ENCODE measurements around the gene SLC6A7. TPM values are rescaled to one million over a fixed set of nuclear protein-coding genes. Genes with fewer than 3 reads are reported as not detected.
"Not testable (repeated sequence)": the region's sequence is repeated elsewhere in the genome, so short reads cannot be mapped to it uniquely, and the experiment has no call there.

Gene SLC6A7
- total RNA-seq, 2 experiments from 2014 or later = not detected

GRCh38 chr5:150241298-150242160 lies 51.7 kb downstream of the SLC6A7 start:
- no peak for ATAC-seq
- POLR2A ChIA-PET = no interaction called here
- no peaks in the 10 kb centered on the region for H3K36me3 Mint-ChIP-seq (ENCODE audit: low read depth)

GRCh38 chr5:150242251-150242894 lies 52.5 kb downstream of the SLC6A7 start:
- Mint-ChIP-seq H3K4me1 (ENCODE audit: low read depth) (no peaks in the 10 kb centered on the region), H3K27me3 (ENCODE audit: low read depth) (no peaks in the 10 kb centered on the region), H3K9me3 (ENCODE audit: insufficient read depth) (no peaks in the 10 kb centered on the region), H3K4me3 (no peak overlapping the region), H3K27ac (no peak overlapping the region), H3K36me3 (ENCODE audit: low read depth) (no peaks in the 10 kb centered on the region)
- DNase-seq = no peak
- CTCF ChIA-PET = no interaction called here
- POLR2A ChIA-PET = no interaction called here
- no peak for ATAC-seq

More at GRCh38 chr5:150241298-150242160, 51.7 kb downstream of the SLC6A7 start:
- no peak for DNase-seq
- Mint-ChIP-seq H3K27ac (no peak overlapping the region), H3K27me3 (ENCODE audit: low read depth) (no peaks in the 10 kb centered on the region), H3K9me3 (ENCODE audit: insufficient read depth) (no peaks in the 10 kb centered on the region), H3K4me3 (no peak overlapping the region), H3K4me1 (ENCODE audit: low read depth) (no peaks in the 10 kb centered on the region)
- CTCF ChIA-PET = no interaction called here

- ATAC-seq = no peak
- Mint-ChIP-seq H3K27ac (no peak overlapping the region), H3K9me3 (ENCODE audit: insufficient read depth) (no peaks in the 10 kb centered on the region), H3K36me3 (ENCODE audit: low read depth) (no peaks in the 10 kb centered on the region), H3K27me3 (ENCODE audit: low read depth) (no peaks in the 10 kb centered on the region), H3K4me1 (ENCODE audit: low read depth) (no peaks in the 10 kb centered on the region), H3K4me3 (no peak overlapping the region)
- ChIA-PET POLR2A (no interaction called here), CTCF (no interaction called here)
- DNase-seq = no peak
Observed at GRCh38 chr5:150243590-150243989, 53.7 kb downstream of the SLC6A7 start.

- Mint-ChIP-seq H3K9me3 (ENCODE audit: insufficient read depth) (no peaks in the 10 kb centered on the region), H3K4me3 (no peak overlapping the region), H3K36me3 (ENCODE audit: low read depth) (no peaks in the 10 kb centered on the region), H3K27ac (no peak overlapping the region), H3K27me3 (ENCODE audit: low read depth) (no peaks in the 10 kb centered on the region), H3K4me1 (ENCODE audit: low read depth) (no peaks in the 10 kb centered on the region)
- POLR2A ChIA-PET = no interaction called here
- CTCF ChIA-PET = no interaction called here
- DNase-seq = no peak
- no peak for ATAC-seq
Observed at GRCh38 chr5:150244209-150244608, 54.3 kb downstream of the SLC6A7 start.

DNA sequence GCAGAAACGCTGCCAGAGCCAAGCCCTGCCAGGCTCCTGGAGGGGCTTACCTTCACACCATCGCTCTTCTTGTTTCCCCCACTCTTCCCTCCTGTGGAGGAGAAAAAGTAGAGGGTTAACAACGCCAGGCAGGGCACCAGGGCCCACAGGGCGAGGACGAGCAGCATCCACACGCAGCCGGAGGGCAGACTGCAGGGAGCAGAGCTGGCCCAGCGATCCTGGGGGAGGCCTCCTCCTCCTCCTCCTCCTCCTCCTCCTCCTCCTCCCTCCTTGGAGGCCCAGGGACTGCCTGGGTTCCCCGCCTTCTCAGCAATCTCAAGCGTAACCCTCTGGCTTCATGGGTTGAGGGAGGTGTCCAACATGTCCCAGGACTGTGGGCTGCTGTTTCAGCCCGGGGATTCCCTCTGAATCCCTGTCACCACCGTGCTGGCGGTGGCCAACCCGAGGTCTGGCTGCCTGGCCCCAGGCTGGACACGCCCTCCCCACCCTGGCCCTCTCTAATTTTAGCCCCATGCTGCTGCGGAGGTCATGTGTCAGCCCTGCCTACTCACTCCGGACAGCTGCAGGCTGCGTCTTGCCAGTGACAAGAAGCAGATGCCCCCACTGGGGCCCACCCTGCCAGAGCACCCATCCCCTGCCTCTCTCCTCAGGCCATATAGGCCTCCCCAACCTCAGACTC lies 55.4 kb downstream of the SLC6A7 start:
- no peaks in the 10 kb centered on the region for H3K9me3 Mint-ChIP-seq (ENCODE audit: insufficient read depth)
- no peaks in the 10 kb centered on the region for H3K27me3 Mint-ChIP-seq (ENCODE audit: low read depth)
- POLR2A ChIA-PET = no interaction called here
- H3K4me1 Mint-ChIP-seq (ENCODE audit: low read depth) = no peaks in the 10 kb centered on the region
- H3K27ac Mint-ChIP-seq = no peak overlapping the region
- ATAC-seq (no peak), DNase-seq (no peak)
- H3K4me3 Mint-ChIP-seq = no peak overlapping the region
- no peaks in the 10 kb centered on the region for H3K36me3 Mint-ChIP-seq (ENCODE audit: low read depth)
- CTCF ChIA-PET = no interaction called here

- Mint-ChIP-seq H3K9me3 (ENCODE audit: insufficient read depth) (no peaks in the 10 kb centered on the region), H3K4me1 (ENCODE audit: low read depth) (no peaks in the 10 kb centered on the region), H3K27ac (no peak overlapping the region), H3K27me3 (ENCODE audit: low read depth) (no peaks in the 10 kb centered on the region), H3K4me3 (no peak overlapping the region), H3K36me3 (ENCODE audit: low read depth) (no peaks in the 10 kb centered on the region)
- CTCF ChIA-PET = no interaction called here
- DNase-seq = no peak
- POLR2A ChIA-PET = no interaction called here
- no peak for ATAC-seq
Observed at GRCh38 chr5:150245808-150246207, 55.9 kb downstream of the SLC6A7 start.

DNA sequence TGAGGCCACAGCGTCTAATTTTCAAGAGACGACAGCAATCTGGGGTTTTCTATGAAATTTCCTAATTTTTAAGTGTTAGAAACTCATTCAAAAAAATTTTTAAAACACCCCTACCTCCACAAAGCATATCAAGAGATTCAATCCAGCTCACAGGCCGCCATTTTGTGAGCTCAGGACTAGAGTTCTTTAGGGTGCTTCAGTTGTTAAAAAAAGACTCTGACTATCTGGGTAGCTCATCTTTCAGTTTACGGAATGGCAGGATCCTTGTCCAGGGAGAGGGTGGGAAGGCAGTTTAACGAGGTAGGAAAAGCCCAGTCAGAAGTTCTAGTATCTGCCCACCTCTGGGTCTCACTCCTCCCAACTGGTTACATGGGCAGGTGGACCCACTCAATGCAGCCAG lies 56.6 kb downstream of the SLC6A7 start:
- DNase-seq = no peak
- Mint-ChIP-seq H3K27me3 (ENCODE audit: low read depth) (no peaks in the 10 kb centered on the region), H3K36me3 (ENCODE audit: low read depth) (no peaks in the 10 kb centered on the region), H3K9me3 (ENCODE audit: insufficient read depth) (no peaks in the 10 kb centered on the region), H3K4me3 (no peak overlapping the region), H3K27ac (no peak overlapping the region), H3K4me1 (ENCODE audit: low read depth) (no peaks in the 10 kb centered on the region)
- no peak for ATAC-seq
- ChIA-PET POLR2A (no interaction called here), CTCF (no interaction called here)

DNA sequence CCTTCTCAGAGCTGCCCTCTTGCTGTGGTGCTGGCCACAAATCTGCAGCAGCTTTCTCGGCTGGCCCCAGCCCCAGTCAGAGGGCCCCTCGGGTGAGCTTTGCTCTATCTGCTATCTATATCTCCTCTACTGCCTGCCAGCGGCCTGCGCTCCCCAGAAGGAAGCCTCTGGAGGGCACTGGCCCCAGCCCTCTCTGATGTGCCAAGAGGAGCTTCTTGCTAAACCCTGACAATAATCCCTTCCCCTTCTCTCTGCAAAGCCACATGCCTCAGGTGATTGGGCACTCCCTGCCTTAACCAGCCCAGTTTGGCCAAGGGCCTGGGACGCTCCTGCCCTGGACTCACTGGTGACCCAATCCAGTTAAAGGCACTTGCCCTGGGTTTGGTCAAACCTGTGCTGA lies 57.0 kb downstream of the SLC6A7 start:
- H3K4me1 Mint-ChIP-seq (ENCODE audit: low read depth) = no peaks in the 10 kb centered on the region
- ATAC-seq (no peak), DNase-seq (no peak)
- ChIA-PET CTCF (no interaction called here), POLR2A (no interaction called here)
- no peak overlapping the region for H3K4me3 Mint-ChIP-seq
- H3K27me3 Mint-ChIP-seq (ENCODE audit: low read depth) = no peaks in the 10 kb centered on the region
- no peaks in the 10 kb centered on the region for H3K9me3 Mint-ChIP-seq (ENCODE audit: insufficient read depth)
- H3K27ac Mint-ChIP-seq = no peak overlapping the region
- H3K36me3 Mint-ChIP-seq (ENCODE audit: low read depth) = no peaks in the 10 kb centered on the region

DNA sequence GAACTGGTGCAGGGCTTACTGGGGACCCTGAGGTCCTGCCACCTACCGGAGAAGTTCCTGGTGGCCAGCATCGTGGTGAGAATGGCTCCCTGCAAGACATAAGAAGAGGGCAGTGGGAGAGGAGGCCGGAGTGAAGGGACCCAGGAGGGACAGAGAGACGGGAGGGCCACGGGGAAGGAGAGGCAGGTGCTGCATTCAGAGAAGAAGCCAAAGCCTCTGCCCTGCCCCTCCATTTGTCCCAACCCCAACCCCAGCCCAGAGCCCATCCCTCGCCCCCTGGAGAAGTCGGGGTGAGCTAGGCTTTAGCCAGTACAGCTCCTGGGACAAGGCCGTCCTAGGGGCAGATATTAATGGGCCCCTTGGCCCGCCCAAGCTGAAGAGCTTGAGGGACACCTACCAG lies 57.9 kb downstream of the SLC6A7 start:
- H3K9me3 Mint-ChIP-seq (ENCODE audit: insufficient read depth) = no peaks in the 10 kb centered on the region
- H3K36me3 Mint-ChIP-seq (ENCODE audit: low read depth) = no peaks in the 10 kb centered on the region
- no peaks in the 10 kb centered on the region for H3K27me3 Mint-ChIP-seq (ENCODE audit: low read depth)
- no peaks in the 10 kb centered on the region for H3K4me1 Mint-ChIP-seq (ENCODE audit: low read depth)
- no peak overlapping the region for H3K4me3 Mint-ChIP-seq
- POLR2A ChIA-PET = no interaction called here
- ATAC-seq (no peak), DNase-seq (no peak)
- CTCF ChIA-PET = no interaction called here
- no peak overlapping the region for H3K27ac Mint-ChIP-seq

- DNase-seq; CTCF ChIA-PET; H3K36me3 Mint-ChIP-seq (ENCODE audit: low read depth); H3K4me1 Mint-ChIP-seq (ENCODE audit: low read depth); H3K9me3 Mint-ChIP-seq (ENCODE audit: insufficient read depth); H3K27ac Mint-ChIP-seq; H3K27me3 Mint-ChIP-seq (ENCODE audit: low read depth); POLR2A ChIA-PET; ATAC-seq; H3K4me3 Mint-ChIP-seq: not testable (repeated sequence)
Observed at GRCh38 chr5:150248493-150248892, 58.6 kb downstream of the SLC6A7 start.

- Mint-ChIP-seq H3K27ac (no peak overlapping the region), H3K36me3 (ENCODE audit: low read depth) (no peaks in the 10 kb centered on the region), H3K9me3 (ENCODE audit: insufficient read depth) (no peaks in the 10 kb centered on the region), H3K4me1 (ENCODE audit: low read depth) (no peaks in the 10 kb centered on the region), H3K4me3 (no peak overlapping the region), H3K27me3 (ENCODE audit: low read depth) (peaks cover under 1% of the 10 kb centered on the region)
- ATAC-seq = no peak
- ChIA-PET CTCF (no interaction called here), POLR2A (no interaction called here)
- no peak for DNase-seq
Observed at GRCh38 chr5:150248946-150249345, 59.1 kb downstream of the SLC6A7 start.

DNA sequence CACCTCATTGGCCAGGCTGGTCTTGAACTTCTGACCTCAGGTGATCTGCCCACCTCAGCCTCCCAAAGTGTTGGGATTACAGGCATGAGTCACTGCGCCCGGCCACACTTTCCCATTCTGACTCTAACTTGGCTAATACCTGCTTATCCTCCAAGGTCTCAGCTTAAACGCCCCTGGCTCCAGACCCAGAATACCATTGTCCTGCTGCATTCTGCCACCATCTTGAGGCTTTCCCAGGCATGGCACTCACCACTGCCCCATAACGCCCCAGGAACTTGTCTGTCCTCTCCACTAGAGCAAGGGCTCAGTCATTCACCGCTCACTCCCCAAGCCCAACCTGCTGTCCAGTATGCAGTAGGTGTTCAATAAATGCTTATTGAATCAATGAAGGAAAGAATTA lies 59.9 kb downstream of the SLC6A7 start:
- H3K27ac Mint-ChIP-seq = no peak overlapping the region
- CTCF ChIA-PET = no interaction called here
- no peak for ATAC-seq

More for the DNA sequence above, 59.9 kb downstream of the SLC6A7 start:
- Mint-ChIP-seq H3K36me3 (ENCODE audit: low read depth) (no peaks in the 10 kb centered on the region), H3K4me1 (ENCODE audit: low read depth) (no peaks in the 10 kb centered on the region), H3K4me3 (no peak overlapping the region), H3K9me3 (ENCODE audit: insufficient read depth) (no peaks in the 10 kb centered on the region), H3K27me3 (ENCODE audit: low read depth) (peaks cover 2% of the 10 kb centered on the region)
- no peak for DNase-seq
- POLR2A ChIA-PET = no interaction called here
